HG03439 (cell line): ENCODE data around the gene AFAP1.
"Not testable (repeated sequence)": the region's sequence is repeated elsewhere in the genome, so short reads cannot be mapped to it uniquely, and the experiment has no call there.

ENCODE experiments used
- ATAC-seq: cut with Tn5 transposase; IDR thresholded peaks from one replicate; pipeline ENCODE4 v1.9.1; 2021; ENCODE audit warnings: mild to moderate bottlenecking, moderate library complexity; ENCODE audit not compliant: unreplicated experiment

AFAP1 gene

GRCh38 chr4:7918187-7918586 lies 21.5 kb downstream of the AFAP1 start:
- ATAC-seq: not testable (repeated sequence)

- no peak for ATAC-seq
Observed at GRCh38 chr4:7917669-7918068, 22.0 kb downstream of the AFAP1 start.

- no peak for ATAC-seq
Observed at GRCh38 chr4:7915875-7916242, 23.8 kb downstream of the AFAP1 start.

GRCh38 chr4:7912826-7913225 lies 26.8 kb downstream of the AFAP1 start:
- no peak for ATAC-seq

- ATAC-seq: no peak
Observed at GRCh38 chr4:7910952-7911578, 28.6 kb downstream of the AFAP1 start.

GRCh38 chr4:7910263-7910896 lies 29.3 kb downstream of the AFAP1 start:
- no peak for ATAC-seq

- no peak for ATAC-seq
Observed at GRCh38 chr4:7909463-7910262, 30.0 kb downstream of the AFAP1 start.

GRCh38 chr4:7908668-7909067 lies 31.0 kb downstream of the AFAP1 start:
- no peak for ATAC-seq

GRCh38 chr4:7907142-7907541 lies 32.5 kb downstream of the AFAP1 start:
- ATAC-seq: no peak

- no peak for ATAC-seq
Observed at GRCh38 chr4:7906171-7906701, 33.4 kb downstream of the AFAP1 start.

- no peak for ATAC-seq
Observed at GRCh38 chr4:7904952-7905915, 34.4 kb downstream of the AFAP1 start.

GRCh38 chr4:7903791-7904516 lies 35.7 kb downstream of the AFAP1 start:
- no peak for ATAC-seq

- no peak for ATAC-seq
Observed at GRCh38 chr4:7902826-7903225, 36.8 kb downstream of the AFAP1 start.

- ATAC-seq: no peak
Observed at GRCh38 chr4:7902101-7902553, 37.5 kb downstream of the AFAP1 start.

- ATAC-seq: no peak
Observed at GRCh38 chr4:7901311-7901885, 38.3 kb downstream of the AFAP1 start.

GRCh38 chr4:7900334-7900909 lies 39.2 kb downstream of the AFAP1 start:
- ATAC-seq: no peak

GRCh38 chr4:7899184-7899869 lies 40.3 kb downstream of the AFAP1 start:
- ATAC-seq: no peak

GRCh38 chr4:7898385-7898784 lies 41.3 kb downstream of the AFAP1 start:
- no peak for ATAC-seq

- no peak for ATAC-seq
Observed at GRCh38 chr4:7897811-7898210, 41.9 kb downstream of the AFAP1 start.
